Measurements from ENCODE around the gene IFI27L2.

DNA sequence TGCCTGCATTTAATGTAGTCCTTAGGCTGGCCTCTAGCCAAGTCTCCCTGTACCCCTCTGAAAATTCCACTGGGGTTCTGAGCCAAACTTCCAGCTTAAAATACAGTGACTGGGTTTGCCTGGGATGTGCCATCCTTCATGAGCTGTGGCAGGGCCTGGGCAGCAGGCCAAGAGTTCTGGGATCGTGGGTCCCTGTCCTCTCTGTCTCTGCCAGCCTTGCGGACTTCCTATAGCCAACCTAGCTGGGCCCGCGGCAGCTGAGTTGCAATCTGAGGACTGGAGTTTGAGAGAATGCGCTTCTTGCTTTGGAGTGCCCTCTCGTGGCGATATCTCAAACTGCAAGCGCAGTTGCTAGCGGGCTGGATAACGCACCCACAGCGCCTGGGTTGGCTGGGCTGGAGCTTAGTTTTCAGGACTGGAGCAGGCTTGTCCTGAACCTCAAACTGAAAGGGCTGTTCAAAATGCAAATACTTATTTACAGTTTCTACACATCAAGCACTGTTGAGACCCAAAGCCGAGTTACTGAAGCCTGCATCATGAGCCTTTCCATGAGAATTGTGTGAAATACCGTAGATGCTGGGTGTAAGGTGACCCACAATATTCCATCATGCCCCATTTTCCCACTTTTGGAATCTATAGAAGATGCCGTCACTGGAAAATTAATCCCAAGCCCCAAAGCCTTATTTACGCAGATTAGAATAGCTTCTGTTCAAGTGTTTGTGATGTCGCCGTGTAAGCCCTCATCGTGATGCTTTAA is 7.3 kb upstream of the IFI27L2 start:
- TF ChIP-seq CTCF (IDR thresholded peaks at IDR 0.05; ENCODE audit: low read length), result peak; percentile 97
- TF ChIP-seq EZH2 (IDR thresholded peaks at IDR 0.05; ENCODE audit: borderline replicate concordance, low read length), result no peak

Data from OCI-LY1 (cell line).